Nephron progenitor cell (in vitro differentiated cells): ENCODE results near the gene CREB3L1.

Source experiments
- DNase-seq: peaks from one replicate; pipeline ENCODE4 v3.0.0; 2021
- H3K27ac Mint-ChIP-seq: 2 replicates; pipeline ENCODE4 v1.8.0; 2021; ENCODE audit warnings: mild to moderate bottlenecking, moderate library complexity, mixed read lengths
- H3K27me3 Mint-ChIP-seq: 2 replicates; pipeline ENCODE4 v1.8.0; 2021; ENCODE audit warnings: mild to moderate bottlenecking, low read depth, mixed read lengths; ENCODE audit not compliant: poor library complexity
- H3K36me3 Mint-ChIP-seq: 2 replicates; pipeline ENCODE4 v1.8.0; 2021; ENCODE audit warnings: low read depth, mixed read lengths
- H3K4me1 Mint-ChIP-seq: 2 replicates; pipeline ENCODE4 v1.8.0; 2021; ENCODE audit warnings: mixed read lengths
- H3K4me3 Mint-ChIP-seq: 2 replicates; pipeline ENCODE4 v1.8.0; 2021; ENCODE audit warnings: mild to moderate bottlenecking, moderate library complexity, mixed read lengths
- H3K9me3 Mint-ChIP-seq: 2 replicates; pipeline ENCODE4 v1.8.0; 2021; ENCODE audit warnings: mild to moderate bottlenecking, moderate library complexity, mixed read lengths
- CTCF ChIP-seq: fragments of 200-600 bp; sonication (generic); IDR thresholded peaks from 2 replicates; pipeline ENCODE4 v1.5.0; 2021; ENCODE audit warnings: antibody characterized with exemption

Gene CREB3L1

DNA sequence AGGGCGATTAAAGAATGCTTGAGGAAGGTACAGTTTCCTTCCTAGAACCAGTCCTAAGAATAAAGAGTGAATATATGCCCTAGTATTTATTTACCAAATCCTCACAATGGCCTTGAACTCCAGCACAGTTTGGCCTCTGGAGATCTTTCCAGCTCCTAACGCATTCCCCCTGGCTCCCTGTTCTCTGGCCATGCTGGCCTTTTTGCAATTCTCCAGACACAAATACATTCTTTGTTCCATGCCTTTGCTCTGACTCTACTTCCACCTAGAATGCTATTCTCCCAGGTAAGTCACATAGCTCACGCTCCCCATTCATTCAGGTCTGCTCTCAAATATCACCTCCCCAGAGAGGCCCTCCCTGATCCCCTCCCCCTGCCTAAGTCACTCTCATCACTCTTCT, 66.1 kb downstream of the CREB3L1 start:
- H3K4me1 Mint-ChIP-seq: peaks cover 81% of the 10 kb centered on the region
- no peak overlapping the region for H3K4me3 Mint-ChIP-seq
- no peaks in the 10 kb centered on the region for H3K9me3 Mint-ChIP-seq
- no peak for DNase-seq
- no peak overlapping the region for H3K27ac Mint-ChIP-seq
- TF ChIP-seq CTCF: no peak
- peaks cover 31% of the 10 kb centered on the region for H3K27me3 Mint-ChIP-seq
- no peaks in the 10 kb centered on the region for H3K36me3 Mint-ChIP-seq

DNA sequence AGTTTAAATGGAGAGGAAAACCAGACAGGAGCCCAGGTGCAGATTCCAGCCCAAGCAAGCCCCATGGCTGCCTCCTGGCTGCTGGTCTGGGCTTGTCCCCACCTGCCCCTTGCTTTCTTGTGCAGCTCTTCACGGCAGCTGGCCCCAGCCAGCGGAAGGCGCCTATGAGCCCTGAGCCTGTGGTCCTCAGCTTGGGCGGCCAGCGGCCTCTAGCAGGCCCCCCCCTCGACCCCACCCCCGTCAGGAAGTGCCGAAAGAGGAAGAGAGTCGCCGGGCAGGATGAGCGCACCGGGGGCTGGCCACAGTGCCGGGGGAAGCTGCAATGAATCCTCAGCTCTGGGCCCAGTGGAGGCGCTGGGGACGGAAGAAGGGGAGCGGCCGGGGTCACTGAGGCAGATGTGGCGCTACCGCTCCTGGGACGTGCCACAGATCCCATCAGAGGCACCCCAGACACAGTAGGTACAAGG, 67.7 kb downstream of the CREB3L1 start:
- Mint-ChIP-seq H3K27ac (no peak overlapping the region), H3K27me3 (peaks cover 35% of the 10 kb centered on the region), H3K4me3 (peak overlapping the region; percentile 57), H3K9me3 (no peaks in the 10 kb centered on the region), H3K36me3 (no peaks in the 10 kb centered on the region), H3K4me1 (peaks cover 74% of the 10 kb centered on the region)
- TF ChIP-seq CTCF: no peak
- no peak for DNase-seq

GRCh38 chr11:46345881-46346484, 68.5 kb downstream of the CREB3L1 start:
- peak overlapping the region; percentile 74 for H3K4me3 Mint-ChIP-seq
- no peak overlapping the region for H3K27ac Mint-ChIP-seq
- no peaks in the 10 kb centered on the region for H3K36me3 Mint-ChIP-seq
- no peak for DNase-seq
- peaks cover 71% of the 10 kb centered on the region for H3K4me1 Mint-ChIP-seq
- TF ChIP-seq CTCF: no peak
- peaks cover 31% of the 10 kb centered on the region for H3K27me3 Mint-ChIP-seq
- no peaks in the 10 kb centered on the region for H3K9me3 Mint-ChIP-seq

GRCh38 chr11:46346886-46347636, 69.6 kb downstream of the CREB3L1 start, which contains the start of gene DGKZ:
TSS of gene DGKZ (plus strand) at chr11:46347463. CDS start at chr11:46347660, 197 bp downstream.
- no peaks in the 10 kb centered on the region for H3K36me3 Mint-ChIP-seq
- peak; percentile 43 for TF ChIP-seq CTCF
- peak; percentile 92 for DNase-seq
- peak within 1 kb of the TSS; percentile 27 for H3K27ac Mint-ChIP-seq
- H3K27me3 Mint-ChIP-seq: peaks cover 28% of the 10 kb centered on the region
- H3K4me1 Mint-ChIP-seq: peaks cover 71% of the 10 kb centered on the region
- H3K9me3 Mint-ChIP-seq: no peaks in the 10 kb centered on the region
- peak within 1 kb of the TSS; percentile 85 for H3K4me3 Mint-ChIP-seq

- no peak for DNase-seq
- peak overlapping the region; percentile 85 for H3K4me3 Mint-ChIP-seq
- peaks cover 67% of the 10 kb centered on the region for H3K4me1 Mint-ChIP-seq
- H3K9me3 Mint-ChIP-seq: no peaks in the 10 kb centered on the region
- no peaks in the 10 kb centered on the region for H3K36me3 Mint-ChIP-seq
- H3K27ac Mint-ChIP-seq: no peak overlapping the region
- no peak for TF ChIP-seq CTCF
- peaks cover 28% of the 10 kb centered on the region for H3K27me3 Mint-ChIP-seq
Measured at GRCh38 chr11:46347637-46348311, 70.3 kb downstream of the CREB3L1 start.
